Transverse colon (tissue), 4 donors: ENCODE results near the gene PHF12.

Experiments
- CTCF ChIP-seq, 5 experiments: fragments of 200-600 bp in 3 of 5; fragments of 450-650 bp in 2 of 5; sonication (generic) in 3 of 5; IDR thresholded peaks; 1 replicate in 2 of 5; 2 replicates in 3 of 5; pipeline ENCODE4 v1.5.1; 2016 to 2017; ENCODE audit warnings: antibody characterized with exemption in 5 of 5, inconsistent platforms in 3 of 5, mild to moderate bottlenecking in 2 of 5, moderate library complexity in 1 of 5
- EP300 ChIP-seq: sonication (generic); formaldehyde crosslinking; IDR thresholded peaks from one replicate; pipeline ENCODE4 v1.6.1; 2017; ENCODE audit warnings: antibody characterized with exemption, low read depth
- POLR2A ChIP-seq: fragments of 450-650 bp; IDR thresholded peaks from one replicate; pipeline ENCODE4 v1.6.1; 2016; ENCODE audit warnings: antibody characterized with exemption, mild to moderate bottlenecking, moderate library complexity
- POLR2AphosphoS5 ChIP-seq, 3 donors: sonication (generic); formaldehyde crosslinking; IDR thresholded peaks; one replicate each; pipeline ENCODE4 v1.6.1; 2016; ENCODE audit warnings: antibody characterized with exemption in 3 of 3

GRCh38 chr17:28937044-28937729 lies 14.1 kb downstream of the PHF12 start:
- TF ChIP-seq POLR2A (no peak), CTCF (IDR thresholded peaks at IDR 0.05) (no peak), POLR2AphosphoS5 (IDR thresholded peaks at IDR 0.05) (no peak), EP300 (no peak)
